ENCODE results near the gene MRFAP1L1.

Gene MRFAP1L1

DNA sequence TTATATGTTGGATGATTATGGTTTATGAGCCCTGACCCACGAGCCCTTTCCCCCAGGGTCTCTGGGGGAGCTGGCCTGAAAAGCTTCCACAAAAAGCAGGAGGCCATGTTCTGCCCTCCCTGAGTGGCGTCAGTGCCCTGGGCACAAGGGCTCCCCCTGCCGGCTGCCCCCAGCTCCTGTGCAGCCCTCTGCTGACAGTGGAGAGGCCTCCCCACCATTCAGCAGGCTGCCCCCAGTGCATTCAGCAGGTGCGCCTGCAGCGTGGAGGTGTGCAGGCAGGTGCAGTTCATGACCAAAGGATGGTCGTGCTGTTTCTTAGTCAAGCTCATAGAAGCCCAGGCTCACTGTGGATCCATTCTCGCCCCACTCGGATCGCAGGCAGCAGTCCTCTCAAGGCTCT lies 28.5 kb downstream of the MRFAP1L1 start:
- Histone ChIP-seq H3K79me1 (ENCODE audit: low read length) (peaks cover 7% of the 10 kb centered on the region), H4K5ac (ENCODE audit: low read length) (no peak overlapping the region), H3K4me2 (ENCODE audit: low read length) (no peak overlapping the region), H2BK5ac (ENCODE audit: low read length) (no peak overlapping the region), H2BK120ac (ENCODE audit: low read depth, low read length) (no peak overlapping the region), H3K56ac (ENCODE audit: low read length) (no peak overlapping the region), H3K27ac (ENCODE audit: low read depth, low read length) (no peak overlapping the region), H3K36me3 (ENCODE audit: control insufficient read depth, insufficient read depth, low read length) (peaks cover under 1% of the 10 kb centered on the region), H3K4ac (ENCODE audit: low read depth, low read length) (no peak overlapping the region), H3K18ac (ENCODE audit: low read length) (no peak overlapping the region), H3K9ac (ENCODE audit: low read length) (no peak overlapping the region), H2BK15ac (replicated peaks; ENCODE audit: low read depth) (no peak overlapping the region), H3K79me2 (ENCODE audit: control insufficient read depth, insufficient read depth, low read length) (peaks cover 5% of the 10 kb centered on the region), H3K4me1 (ENCODE audit: control insufficient read depth, low read depth, low read length) (no peaks in the 10 kb centered on the region), H3K23ac (ENCODE audit: low read length) (no peak overlapping the region), H2AK5ac (ENCODE audit: low read length) (no peak overlapping the region), H3K27me3 (ENCODE audit: insufficient read depth, low read length, poor library complexity) (no peaks in the 10 kb centered on the region), H4K8ac (ENCODE audit: low read depth, low read length) (no peak overlapping the region), H3K4me3 (ENCODE audit: low read length) (no peak overlapping the region)
- DNase-seq = no peak
- no CpG with 5 or more reads among the region's 9 CpGs for WGBS (ENCODE audit: extremely low coverage, insufficient coverage, low lambda C conversion rate)

DNA sequence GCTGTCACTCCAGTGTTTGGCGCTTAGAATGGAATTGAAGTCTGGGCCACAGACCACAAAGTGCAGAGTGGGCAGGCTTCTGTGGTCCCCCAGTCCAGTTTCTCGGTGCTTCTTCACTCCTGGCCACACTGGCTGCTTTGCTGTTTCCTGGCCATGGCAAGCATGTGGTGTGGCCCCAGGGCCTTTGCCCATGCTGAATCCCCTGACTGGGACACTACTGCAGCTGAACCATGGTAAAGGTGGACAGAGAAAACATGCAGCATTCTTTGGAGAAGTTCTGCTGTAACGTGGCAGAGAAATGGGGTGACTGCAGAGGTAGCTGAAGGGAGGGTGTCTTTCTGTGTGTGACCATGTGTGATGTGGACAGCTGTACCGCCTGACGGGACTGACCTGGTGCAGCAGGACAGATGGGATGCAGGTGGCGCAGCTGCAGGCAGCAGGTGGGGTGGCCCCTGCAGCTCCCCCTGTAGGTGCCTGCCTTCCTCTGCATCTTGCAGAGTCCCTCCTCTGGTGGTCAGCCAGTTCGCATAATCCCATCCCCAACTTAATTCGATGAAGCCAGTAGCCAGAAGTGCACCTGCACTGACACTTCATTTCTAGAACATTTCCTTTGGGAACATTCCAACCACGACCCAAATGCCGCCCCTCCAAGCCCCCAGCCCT lies 29.2 kb downstream of the MRFAP1L1 start:
- Histone ChIP-seq H2BK15ac (replicated peaks; ENCODE audit: low read depth) (no peak overlapping the region), H3K36me3 (ENCODE audit: control insufficient read depth, insufficient read depth, low read length) (peaks cover 3% of the 10 kb centered on the region), H3K27ac (ENCODE audit: low read depth, low read length) (no peak overlapping the region), H3K23ac (ENCODE audit: low read length) (no peak overlapping the region), H3K4me3 (ENCODE audit: low read length) (no peak overlapping the region), H4K5ac (ENCODE audit: low read length) (no peak overlapping the region), H3K9ac (ENCODE audit: low read length) (no peak overlapping the region), H3K27me3 (ENCODE audit: insufficient read depth, low read length, poor library complexity) (no peaks in the 10 kb centered on the region), H3K18ac (ENCODE audit: low read length) (no peak overlapping the region), H2AK5ac (ENCODE audit: low read length) (no peak overlapping the region), H3K4ac (ENCODE audit: low read depth, low read length) (no peak overlapping the region), H2BK120ac (ENCODE audit: low read depth, low read length) (no peak overlapping the region), H3K79me2 (ENCODE audit: control insufficient read depth, insufficient read depth, low read length) (peaks cover 11% of the 10 kb centered on the region), H3K4me1 (ENCODE audit: control insufficient read depth, low read depth, low read length) (no peaks in the 10 kb centered on the region), H3K4me2 (ENCODE audit: low read length) (no peak overlapping the region), H4K8ac (ENCODE audit: low read depth, low read length) (no peak overlapping the region), H3K56ac (ENCODE audit: low read length) (no peak overlapping the region), H3K79me1 (ENCODE audit: low read length) (peaks cover 13% of the 10 kb centered on the region), H2BK5ac (ENCODE audit: low read length) (no peak overlapping the region)
- WGBS (ENCODE audit: extremely low coverage, insufficient coverage, low lambda C conversion rate) = no CpG with 5 or more reads among the region's 10 CpGs
- DNase-seq = peak; percentile 57

DNA sequence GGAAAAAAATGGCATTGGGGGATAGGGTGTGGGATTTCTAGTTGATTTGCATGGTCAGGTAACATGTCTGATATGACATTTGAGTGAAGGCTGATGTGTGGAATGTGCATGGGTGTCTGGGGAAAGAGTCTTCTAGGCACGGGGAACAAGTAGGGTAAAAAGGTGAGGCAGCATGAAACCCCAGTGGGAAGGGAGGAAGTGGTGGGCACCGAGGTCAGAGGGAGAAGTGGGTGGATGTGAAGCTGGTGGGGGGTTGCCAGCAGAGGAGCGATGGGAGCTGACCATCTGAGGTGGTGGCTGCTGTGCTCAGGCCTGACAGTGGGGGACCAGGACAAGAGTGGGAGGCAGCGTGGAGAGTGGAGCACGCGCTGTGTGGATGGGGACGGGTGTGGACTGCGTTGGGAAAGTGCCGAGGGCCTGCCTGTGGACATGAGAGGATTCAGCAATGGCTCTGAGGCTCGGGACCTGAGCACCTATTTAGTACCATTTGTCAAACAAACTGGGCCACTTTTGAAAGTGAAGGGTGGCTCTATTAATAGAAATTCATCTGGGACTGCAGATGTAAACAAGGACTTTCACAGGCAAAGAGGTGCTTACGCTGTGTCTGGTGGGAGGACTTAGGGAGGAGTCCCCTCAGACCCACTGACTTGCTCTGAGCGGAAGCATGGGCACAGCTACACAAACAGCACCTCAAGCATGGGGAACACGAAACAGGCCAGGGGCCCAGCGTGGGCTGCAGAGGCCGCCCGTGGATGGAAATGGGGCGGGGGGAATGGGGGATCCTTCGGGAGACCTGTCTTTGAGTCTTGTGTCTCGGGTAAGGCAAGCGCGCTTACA lies 32.7 kb downstream of the MRFAP1L1 start:
- Histone ChIP-seq H3K56ac (ENCODE audit: low read length) (peak overlapping the region; percentile 34), H3K27ac (ENCODE audit: low read depth, low read length) (no peak overlapping the region), H3K79me2 (ENCODE audit: control insufficient read depth, insufficient read depth, low read length) (peaks cover 17% of the 10 kb centered on the region), H3K27me3 (ENCODE audit: insufficient read depth, low read length, poor library complexity) (no peaks in the 10 kb centered on the region), H3K4me2 (ENCODE audit: low read length) (no peak overlapping the region), H3K18ac (ENCODE audit: low read length) (no peak overlapping the region), H3K4ac (ENCODE audit: low read depth, low read length) (no peak overlapping the region), H2BK5ac (ENCODE audit: low read length) (no peak overlapping the region), H4K5ac (ENCODE audit: low read length) (no peak overlapping the region), H3K9ac (ENCODE audit: low read length) (no peak overlapping the region), H4K8ac (ENCODE audit: low read depth, low read length) (no peak overlapping the region), H3K4me1 (ENCODE audit: control insufficient read depth, low read depth, low read length) (peaks cover 4% of the 10 kb centered on the region), H3K4me3 (ENCODE audit: low read length) (no peak overlapping the region), H2AK5ac (ENCODE audit: low read length) (no peak overlapping the region), H2BK120ac (ENCODE audit: low read depth, low read length) (no peak overlapping the region), H3K79me1 (ENCODE audit: low read length) (peaks cover 22% of the 10 kb centered on the region), H3K36me3 (ENCODE audit: control insufficient read depth, insufficient read depth, low read length) (peaks cover 3% of the 10 kb centered on the region), H2BK15ac (replicated peaks; ENCODE audit: low read depth) (no peak overlapping the region), H3K23ac (ENCODE audit: low read length) (no peak overlapping the region)
- WGBS (ENCODE audit: extremely low coverage, insufficient coverage, low lambda C conversion rate) = no CpG with 5 or more reads among the region's 21 CpGs
- DNase-seq = no peak

DNA sequence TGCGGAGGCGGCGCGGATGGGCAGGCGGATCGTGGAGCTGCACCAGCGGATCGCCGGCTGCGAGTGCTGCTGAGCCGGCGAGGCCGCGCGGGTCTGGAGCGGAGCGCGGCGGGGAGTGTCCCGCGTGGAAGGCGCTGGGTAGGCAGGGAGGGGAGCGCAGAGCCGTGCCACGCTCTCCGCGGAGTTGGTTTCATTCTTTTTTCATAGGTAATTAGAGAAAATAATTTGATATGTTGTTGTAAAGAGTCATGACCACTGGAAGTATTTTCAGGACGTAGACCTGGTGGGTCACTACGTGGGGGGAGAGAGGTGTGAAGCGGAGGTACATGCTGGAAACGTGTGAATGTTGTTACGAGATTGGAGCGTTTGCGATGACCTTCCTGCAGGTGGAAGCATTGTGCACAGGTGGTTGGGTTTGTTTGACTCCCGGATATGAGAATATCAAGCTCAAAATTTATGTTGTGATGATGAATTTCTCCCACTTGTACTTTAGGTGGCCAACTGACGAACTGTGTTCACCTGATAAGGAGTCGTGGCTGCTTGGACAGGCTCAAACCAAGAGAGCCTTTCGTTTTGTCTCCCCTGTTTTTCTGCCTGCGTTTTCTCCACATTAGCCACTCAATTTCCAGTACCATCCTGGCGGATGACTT lies 35.0 kb downstream of the MRFAP1L1 start:
- H2AK5ac ChIP-seq (ENCODE audit: low read length) = no peak overlapping the region
- H3K56ac ChIP-seq (ENCODE audit: low read length) = peak overlapping the region; percentile 86
- peak overlapping the region; percentile 58 for H3K4ac ChIP-seq (ENCODE audit: low read depth, low read length)
- H2BK15ac ChIP-seq (replicated peaks; ENCODE audit: low read depth) = no peak overlapping the region
- H3K18ac ChIP-seq (ENCODE audit: low read length) = peak overlapping the region; percentile 81
- H3K4me1 ChIP-seq (ENCODE audit: control insufficient read depth, low read depth, low read length) = peaks cover 4% of the 10 kb centered on the region
- no peak overlapping the region for H2BK5ac ChIP-seq (ENCODE audit: low read length)
- H3K79me2 ChIP-seq (ENCODE audit: control insufficient read depth, insufficient read depth, low read length) = peaks cover 17% of the 10 kb centered on the region
- H4K5ac ChIP-seq (ENCODE audit: low read length) = no peak overlapping the region
- H3K79me1 ChIP-seq (ENCODE audit: low read length) = peaks cover 22% of the 10 kb centered on the region
- peak overlapping the region; percentile 67 for H3K4me3 ChIP-seq (ENCODE audit: low read length)
- DNase-seq = peak; percentile 71
- peaks cover 3% of the 10 kb centered on the region for H3K36me3 ChIP-seq (ENCODE audit: control insufficient read depth, insufficient read depth, low read length)
- H4K8ac ChIP-seq (ENCODE audit: low read depth, low read length) = no peak overlapping the region
- no peaks in the 10 kb centered on the region for H3K27me3 ChIP-seq (ENCODE audit: insufficient read depth, low read length, poor library complexity)
- peak overlapping the region; percentile 44 for H3K4me2 ChIP-seq (ENCODE audit: low read length)
- no peak overlapping the region for H2BK120ac ChIP-seq (ENCODE audit: low read depth, low read length)
- H3K23ac ChIP-seq (ENCODE audit: low read length) = no peak overlapping the region
- peak overlapping the region; percentile 47 for H3K27ac ChIP-seq (ENCODE audit: low read depth, low read length)
- WGBS (ENCODE audit: extremely low coverage, insufficient coverage, low lambda C conversion rate) = no CpG with 5 or more reads among the region's 40 CpGs
- peak overlapping the region; percentile 75 for H3K9ac ChIP-seq (ENCODE audit: low read length)

DNA sequence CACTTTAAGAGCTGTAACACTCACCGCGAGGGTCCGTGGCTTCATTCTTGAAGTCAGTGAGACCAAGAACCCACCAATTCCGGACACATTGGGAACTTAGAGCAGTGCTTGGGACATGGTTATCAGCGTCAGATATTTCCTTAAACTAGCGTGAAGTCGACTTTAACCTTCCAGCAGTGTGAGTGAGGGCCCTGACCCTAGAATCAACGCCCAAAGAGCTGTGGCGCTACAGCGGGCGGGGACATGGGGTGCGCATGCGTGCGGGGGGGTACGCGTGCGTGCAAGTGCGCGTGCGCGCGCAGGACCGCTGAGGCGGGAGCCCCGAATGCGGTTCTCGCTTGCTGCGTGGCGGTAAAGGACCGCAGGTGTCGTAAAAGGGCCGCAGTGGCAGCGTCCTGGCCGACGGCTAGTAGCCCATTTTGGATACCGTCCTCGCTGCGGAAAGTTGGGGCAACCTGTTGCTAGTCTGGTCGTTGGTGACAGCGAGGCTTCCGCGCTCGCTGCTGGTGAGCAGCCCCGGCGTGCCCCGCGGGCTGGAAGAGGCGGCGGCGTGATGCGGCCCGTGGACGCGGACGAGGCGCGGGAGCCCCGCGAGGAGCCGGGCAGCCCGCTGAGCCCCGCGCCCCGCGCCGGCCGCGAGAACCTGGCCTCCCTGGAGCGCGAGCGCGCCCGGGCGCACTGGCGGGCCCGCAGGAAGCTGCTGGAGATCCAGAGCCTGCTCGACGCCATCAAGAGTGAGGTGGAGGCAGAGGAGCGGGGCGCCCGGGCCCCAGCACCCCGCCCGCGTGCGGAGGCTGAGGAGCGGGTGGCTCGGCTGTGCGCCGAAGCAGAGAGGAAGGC lies 35.8 kb downstream of the MRFAP1L1 start:
- WGBS (ENCODE audit: extremely low coverage, insufficient coverage, low lambda C conversion rate) = no CpG with 5 or more reads among the region's 89 CpGs
- no peak overlapping the region for H2BK120ac ChIP-seq (ENCODE audit: low read depth, low read length)
- H2BK5ac ChIP-seq (ENCODE audit: low read length) = no peak overlapping the region
- peak; percentile 97 for DNase-seq
- peak overlapping the region; percentile 67 for H3K4me3 ChIP-seq (ENCODE audit: low read length)
- H3K9ac ChIP-seq (ENCODE audit: low read length) = peak overlapping the region; percentile 75
- H4K5ac ChIP-seq (ENCODE audit: low read length) = no peak overlapping the region
- H3K18ac ChIP-seq (ENCODE audit: low read length) = peak overlapping the region; percentile 81
- peak overlapping the region; percentile 58 for H3K4ac ChIP-seq (ENCODE audit: low read depth, low read length)
- no peak overlapping the region for H3K23ac ChIP-seq (ENCODE audit: low read length)
- peaks cover 17% of the 10 kb centered on the region for H3K79me2 ChIP-seq (ENCODE audit: control insufficient read depth, insufficient read depth, low read length)
- peaks cover 22% of the 10 kb centered on the region for H3K79me1 ChIP-seq (ENCODE audit: low read length)
- no peaks in the 10 kb centered on the region for H3K27me3 ChIP-seq (ENCODE audit: insufficient read depth, low read length, poor library complexity)
- H2BK15ac ChIP-seq (replicated peaks; ENCODE audit: low read depth) = no peak overlapping the region
- no peak overlapping the region for H2AK5ac ChIP-seq (ENCODE audit: low read length)
- H3K56ac ChIP-seq (ENCODE audit: low read length) = peak overlapping the region; percentile 86
- peak overlapping the region; percentile 47 for H3K27ac ChIP-seq (ENCODE audit: low read depth, low read length)
- H3K36me3 ChIP-seq (ENCODE audit: control insufficient read depth, insufficient read depth, low read length) = peaks cover 3% of the 10 kb centered on the region
- H4K8ac ChIP-seq (ENCODE audit: low read depth, low read length) = no peak overlapping the region
- H3K4me2 ChIP-seq (ENCODE audit: low read length) = peak overlapping the region; percentile 44
- peaks cover 4% of the 10 kb centered on the region for H3K4me1 ChIP-seq (ENCODE audit: control insufficient read depth, low read depth, low read length)

Measured in mesendoderm (in vitro differentiated cells).